GM12891 (cell line): ENCODE data around the gene SDCCAG8.

Source experiments
- POLR2A ChIP-seq: IDR thresholded peaks from 2 replicates; pipeline ENCODE4 v1.6.1; 2011; ENCODE audit warnings: low read depth, low read length, control low read depth
- POLR2AphosphoS5 ChIP-seq: IDR thresholded peaks from 2 replicates; pipeline ENCODE4 v1.6.1; 2011; ENCODE audit warnings: low read depth, low read length, control low read depth
- POU2F2 ChIP-seq: IDR thresholded peaks from 2 replicates; pipeline ENCODE4 v1.6.1; 2011; ENCODE audit warnings: low read depth, mild to moderate bottlenecking, control low read depth, low read length, moderate library complexity
- SPI1 ChIP-seq: IDR thresholded peaks from 2 replicates; pipeline ENCODE4 v1.6.1; 2011; ENCODE audit warnings: low read depth, low read length, control low read depth
- TAF1 ChIP-seq: IDR thresholded peaks from 2 replicates; pipeline ENCODE4 v1.6.1; 2011; ENCODE audit warnings: low read depth, low read length, control low read depth

DNA sequence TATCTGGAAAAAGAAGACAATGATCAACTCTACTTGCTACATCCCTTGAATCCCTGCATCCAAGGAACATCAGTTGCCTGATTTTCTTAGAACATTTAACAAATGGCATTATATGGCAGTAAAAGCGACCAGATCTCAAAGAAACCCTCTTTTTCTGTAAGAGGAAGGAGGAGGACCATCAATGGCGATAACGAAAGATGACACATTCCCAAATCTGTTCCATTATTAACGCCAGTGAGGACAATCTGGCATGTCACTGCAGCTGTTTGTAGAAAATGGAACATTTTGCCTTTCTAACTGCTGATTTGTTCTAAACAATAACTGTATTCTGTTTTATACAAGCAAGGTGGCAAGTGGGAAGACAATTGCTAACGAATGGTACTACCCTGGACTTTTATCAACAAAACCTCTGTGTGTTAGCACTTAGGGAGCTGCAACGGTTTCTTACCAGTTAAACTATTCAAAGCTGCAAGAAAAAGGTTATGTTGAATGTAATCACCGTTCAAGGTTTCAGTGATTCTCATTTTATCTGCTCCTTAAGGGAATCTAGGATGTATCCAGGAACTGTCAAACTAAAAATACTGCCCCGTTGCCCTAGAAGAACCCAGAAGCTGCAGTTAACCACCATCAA lies 251.9 kb downstream of the SDCCAG8 start:
- TF ChIP-seq POLR2AphosphoS5, result no peak
- TF ChIP-seq POLR2A, result no peak
- no peak for TF ChIP-seq TAF1
- TF ChIP-seq SPI1, result no peak
- no peak for TF ChIP-seq POU2F2
